Nephron progenitor cell (in vitro differentiated cells): Measurements from ENCODE around the gene FAM83D.

Experiments
- DNase-seq: peaks from one replicate; pipeline ENCODE4 v3.0.0; 2021
- H3K27ac Mint-ChIP-seq: 2 replicates; pipeline ENCODE4 v1.8.0; 2021; ENCODE audit warnings: mild to moderate bottlenecking, moderate library complexity, mixed read lengths
- H3K27me3 Mint-ChIP-seq: 2 replicates; pipeline ENCODE4 v1.8.0; 2021; ENCODE audit warnings: mild to moderate bottlenecking, low read depth, mixed read lengths; ENCODE audit not compliant: poor library complexity
- H3K36me3 Mint-ChIP-seq: 2 replicates; pipeline ENCODE4 v1.8.0; 2021; ENCODE audit warnings: low read depth, mixed read lengths
- H3K4me1 Mint-ChIP-seq: 2 replicates; pipeline ENCODE4 v1.8.0; 2021; ENCODE audit warnings: mixed read lengths
- H3K4me3 Mint-ChIP-seq: 2 replicates; pipeline ENCODE4 v1.8.0; 2021; ENCODE audit warnings: mild to moderate bottlenecking, moderate library complexity, mixed read lengths
- H3K9me3 Mint-ChIP-seq: 2 replicates; pipeline ENCODE4 v1.8.0; 2021; ENCODE audit warnings: mild to moderate bottlenecking, moderate library complexity, mixed read lengths
- TF ChIP-seq, protein P1 (sequence below): fragments of 200-600 bp; sonication (generic); IDR thresholded peaks from 2 replicates; pipeline ENCODE4 v1.5.0; 2021; ENCODE audit warnings: antibody characterized with exemption

FAM83D gene

DNA sequence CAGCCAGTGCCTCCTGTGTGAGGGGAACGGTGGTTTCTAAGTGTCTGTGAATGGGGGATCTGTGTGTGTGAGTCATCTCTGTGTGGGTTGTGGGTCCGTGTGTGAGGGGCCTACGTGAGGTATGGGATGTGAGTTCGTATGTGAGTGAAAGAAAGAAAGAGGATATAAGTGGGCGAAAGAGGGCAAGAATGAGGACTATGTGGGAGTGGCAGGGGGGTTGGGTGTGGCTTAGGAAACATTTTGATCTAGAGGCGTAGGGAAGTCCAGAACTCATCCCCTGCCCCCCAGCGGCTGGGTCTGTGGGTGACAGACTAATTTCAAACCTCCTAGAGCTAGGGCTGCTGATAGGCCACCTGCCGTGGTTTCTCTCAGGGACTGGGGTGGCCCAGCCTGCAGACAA is 71.4 kb downstream of the FAM83D start:
- Mint-ChIP-seq H3K9me3 (no peaks in the 10 kb centered on the region), H3K27me3 (no peaks in the 10 kb centered on the region), H3K4me1 (no peaks in the 10 kb centered on the region), H3K27ac (no peak overlapping the region), H3K4me3 (no peak overlapping the region), H3K36me3 (peaks cover 48% of the 10 kb centered on the region)
- DNase-seq, result no peak
- TF ChIP-seq, protein P1, sequence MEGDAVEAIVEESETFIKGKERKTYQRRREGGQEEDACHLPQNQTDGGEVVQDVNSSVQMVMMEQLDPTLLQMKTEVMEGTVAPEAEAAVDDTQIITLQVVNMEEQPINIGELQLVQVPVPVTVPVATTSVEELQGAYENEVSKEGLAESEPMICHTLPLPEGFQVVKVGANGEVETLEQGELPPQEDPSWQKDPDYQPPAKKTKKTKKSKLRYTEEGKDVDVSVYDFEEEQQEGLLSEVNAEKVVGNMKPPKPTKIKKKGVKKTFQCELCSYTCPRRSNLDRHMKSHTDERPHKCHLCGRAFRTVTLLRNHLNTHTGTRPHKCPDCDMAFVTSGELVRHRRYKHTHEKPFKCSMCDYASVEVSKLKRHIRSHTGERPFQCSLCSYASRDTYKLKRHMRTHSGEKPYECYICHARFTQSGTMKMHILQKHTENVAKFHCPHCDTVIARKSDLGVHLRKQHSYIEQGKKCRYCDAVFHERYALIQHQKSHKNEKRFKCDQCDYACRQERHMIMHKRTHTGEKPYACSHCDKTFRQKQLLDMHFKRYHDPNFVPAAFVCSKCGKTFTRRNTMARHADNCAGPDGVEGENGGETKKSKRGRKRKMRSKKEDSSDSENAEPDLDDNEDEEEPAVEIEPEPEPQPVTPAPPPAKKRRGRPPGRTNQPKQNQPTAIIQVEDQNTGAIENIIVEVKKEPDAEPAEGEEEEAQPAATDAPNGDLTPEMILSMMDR, result no peak

DNA sequence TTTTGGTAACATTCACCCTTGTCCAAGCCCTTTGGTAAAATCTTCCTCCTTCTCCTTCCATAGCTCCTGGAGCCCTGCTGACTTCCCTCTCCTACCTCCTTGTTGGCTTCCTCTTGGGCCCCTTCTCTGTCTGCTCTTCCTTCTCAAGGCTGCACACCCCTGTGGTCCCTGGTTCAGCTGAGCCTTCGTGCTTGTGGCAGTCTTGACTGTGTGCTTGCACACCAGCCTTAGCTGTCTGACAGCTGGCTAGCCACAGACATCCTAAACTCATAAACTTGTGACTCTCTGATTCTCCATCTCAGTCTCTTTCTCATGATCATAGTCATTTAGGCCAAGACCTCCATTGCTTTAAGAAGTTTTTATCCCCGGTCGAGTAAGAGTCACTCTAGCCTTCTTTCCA is 73.0 kb downstream of the FAM83D start:
- Mint-ChIP-seq H3K4me1 (no peaks in the 10 kb centered on the region), H3K9me3 (no peaks in the 10 kb centered on the region), H3K4me3 (no peak overlapping the region), H3K27ac (no peak overlapping the region), H3K36me3 (peaks cover 63% of the 10 kb centered on the region), H3K27me3 (no peaks in the 10 kb centered on the region)
- no peak for DNase-seq
- TF ChIP-seq, protein P1, result no peak

DNA sequence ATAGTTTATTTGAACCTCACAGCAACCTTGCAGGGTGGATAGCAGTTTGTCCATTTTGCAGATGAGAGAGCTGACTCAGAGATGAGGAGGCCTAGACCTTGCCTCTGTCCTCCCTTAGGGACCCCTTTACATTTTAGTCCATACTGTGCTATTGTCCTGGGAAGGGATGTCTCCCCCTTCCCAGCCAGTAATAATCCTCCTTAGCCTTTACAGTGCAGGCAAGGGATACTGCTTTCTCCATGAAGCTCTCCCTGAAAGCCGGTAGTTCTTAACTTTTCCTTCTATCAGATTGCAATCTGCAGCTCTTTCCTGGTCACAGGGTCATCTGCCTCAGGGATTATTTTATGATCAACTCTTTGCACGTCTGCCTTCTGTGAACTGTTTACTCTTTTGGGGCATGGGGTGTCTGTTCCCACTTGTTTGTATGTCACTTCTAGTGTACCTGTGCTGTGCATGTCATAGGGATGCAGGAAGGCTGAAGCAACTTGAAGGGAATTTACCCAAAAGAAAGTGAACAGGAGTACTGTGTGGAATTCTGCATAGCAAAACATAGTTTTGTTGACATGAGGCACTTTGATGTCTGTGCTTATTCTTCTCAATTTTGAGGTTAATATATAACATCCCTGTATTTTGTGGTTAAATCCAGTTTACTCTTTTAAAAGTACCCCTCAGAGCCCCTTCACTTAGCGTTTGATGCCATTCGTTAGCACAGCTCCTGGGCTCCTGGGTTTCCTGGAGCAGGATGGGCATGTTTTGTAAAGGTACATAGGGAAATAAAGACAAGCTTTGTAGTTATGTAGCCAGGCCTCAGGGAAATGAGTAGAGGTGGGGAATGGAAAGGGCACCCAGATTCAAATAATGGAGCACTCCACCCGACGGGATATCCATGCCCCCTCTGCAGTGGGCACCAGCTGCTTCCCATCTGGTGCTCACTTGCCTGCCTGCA is 74.0 kb downstream of the FAM83D start:
- Mint-ChIP-seq H3K4me1 (no peaks in the 10 kb centered on the region), H3K27ac (no peak overlapping the region), H3K4me3 (no peak overlapping the region), H3K9me3 (no peaks in the 10 kb centered on the region), H3K36me3 (peaks cover 59% of the 10 kb centered on the region), H3K27me3 (no peaks in the 10 kb centered on the region)
- TF ChIP-seq, protein P1, result no peak
- no peak for DNase-seq
